Measurements from ENCODE around the gene BRD9.

- TF ChIP-seq POLR2A (IDR thresholded peaks at IDR 0.05; ENCODE audit: extremely low read depth, insufficient read length) (no peak), MYC (IDR thresholded peaks at IDR 0.05; ENCODE audit: low read depth, low read length) (no peak)
Observed at GRCh38 chr5:893137-893506, 521 bp upstream of the BRD9 start.

Data from NB4 (cell line).